Measurements from ENCODE around the gene ARMH3.

The ARMH3 gene

DNA sequence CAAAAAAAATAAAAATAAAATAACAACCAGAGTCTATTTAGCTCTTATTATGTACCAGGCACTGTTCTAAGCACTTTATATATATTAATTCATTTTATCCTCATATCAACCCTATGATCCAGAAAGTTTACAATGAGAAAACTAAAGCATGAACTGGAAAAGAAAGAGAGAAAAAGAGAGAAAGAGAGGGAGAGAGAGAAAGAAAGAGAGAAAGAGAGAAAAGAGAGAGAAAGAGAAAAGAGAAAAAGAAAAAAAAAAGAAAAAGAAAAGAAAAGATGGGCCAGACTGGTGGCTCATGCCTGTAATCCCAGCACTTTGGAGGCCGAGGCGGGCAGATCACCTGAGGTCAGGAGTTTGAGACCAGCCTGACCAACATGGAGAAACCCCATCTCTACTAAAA is 9.9 kb downstream of the ARMH3 start:
- H3F3A ChIP-seq (ENCODE audit: insufficient read depth, low read length): no peaks in the 10 kb centered on the region
- H4K20me1 ChIP-seq (ENCODE audit: insufficient read depth, low read length): no peaks in the 10 kb centered on the region; the same call in 1 of the 2 replicates
- H3K79me2 ChIP-seq (ENCODE audit: low read length): peaks cover 64% of the 10 kb centered on the region
- H2AFZ ChIP-seq (ENCODE audit: low read length): no peak overlapping the region
- H3K4me1 ChIP-seq (ENCODE audit: low read length): no peaks in the 10 kb centered on the region
- no peaks in the 10 kb centered on the region for H3K36me3 ChIP-seq (replicated peaks; ENCODE audit: insufficient read depth, low read length)
- DNase-seq: no peak
- no peak overlapping the region for H3K4me2 ChIP-seq (ENCODE audit: low read depth, low read length)
- H3K4me3 ChIP-seq (ENCODE audit: low read length): no peak overlapping the region
- no peaks in the 10 kb centered on the region for H3K27me3 ChIP-seq (replicated peaks; ENCODE audit: insufficient read depth, low read length)
- H3K9me3 ChIP-seq (replicated peaks; ENCODE audit: insufficient read depth, low read length): no peaks in the 10 kb centered on the region
- no peak for TF ChIP-seq EZH2phosphoT487 (IDR thresholded peaks at IDR 0.05; ENCODE audit: low read length)
- TF ChIP-seq EZH2 (optimal IDR thresholded peaks at IDR 0.05; ENCODE audit: low read depth, low read length): no peak
- TF ChIP-seq, protein P1, sequence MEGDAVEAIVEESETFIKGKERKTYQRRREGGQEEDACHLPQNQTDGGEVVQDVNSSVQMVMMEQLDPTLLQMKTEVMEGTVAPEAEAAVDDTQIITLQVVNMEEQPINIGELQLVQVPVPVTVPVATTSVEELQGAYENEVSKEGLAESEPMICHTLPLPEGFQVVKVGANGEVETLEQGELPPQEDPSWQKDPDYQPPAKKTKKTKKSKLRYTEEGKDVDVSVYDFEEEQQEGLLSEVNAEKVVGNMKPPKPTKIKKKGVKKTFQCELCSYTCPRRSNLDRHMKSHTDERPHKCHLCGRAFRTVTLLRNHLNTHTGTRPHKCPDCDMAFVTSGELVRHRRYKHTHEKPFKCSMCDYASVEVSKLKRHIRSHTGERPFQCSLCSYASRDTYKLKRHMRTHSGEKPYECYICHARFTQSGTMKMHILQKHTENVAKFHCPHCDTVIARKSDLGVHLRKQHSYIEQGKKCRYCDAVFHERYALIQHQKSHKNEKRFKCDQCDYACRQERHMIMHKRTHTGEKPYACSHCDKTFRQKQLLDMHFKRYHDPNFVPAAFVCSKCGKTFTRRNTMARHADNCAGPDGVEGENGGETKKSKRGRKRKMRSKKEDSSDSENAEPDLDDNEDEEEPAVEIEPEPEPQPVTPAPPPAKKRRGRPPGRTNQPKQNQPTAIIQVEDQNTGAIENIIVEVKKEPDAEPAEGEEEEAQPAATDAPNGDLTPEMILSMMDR (IDR thresholded peaks at IDR 0.05; ENCODE audit: low read length): no peak
- no peak overlapping the region for H3K9ac ChIP-seq (ENCODE audit: low read length)
- H3K27ac ChIP-seq (ENCODE audit: low read length): no peak overlapping the region
- H3K9me2 ChIP-seq (replicated peaks; ENCODE audit: insufficient read depth, low read length): no peaks in the 10 kb centered on the region

DNA sequence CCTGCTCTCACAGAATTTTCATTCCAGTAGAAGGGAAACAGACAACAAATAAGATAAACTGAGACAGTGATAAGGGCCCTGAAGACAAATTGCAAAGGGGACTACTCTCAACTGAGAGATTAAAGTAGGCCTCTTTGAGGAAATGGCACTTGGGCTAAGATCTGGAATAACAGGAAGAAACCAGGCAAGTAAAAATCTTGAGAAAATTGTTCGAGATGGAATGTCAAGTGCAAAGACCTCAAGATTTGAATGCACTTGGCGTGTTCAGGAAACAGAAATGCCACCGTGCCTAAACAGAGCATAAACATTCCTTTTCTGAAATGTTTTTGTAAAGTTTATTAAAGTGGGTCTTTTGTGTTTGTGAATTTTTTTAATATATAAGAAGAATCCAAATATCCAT is 10.7 kb downstream of the ARMH3 start:
- Histone ChIP-seq H3K9me3 (replicated peaks; ENCODE audit: insufficient read depth, low read length) (no peaks in the 10 kb centered on the region), H4K20me1 (ENCODE audit: insufficient read depth, low read length) (no peaks in the 10 kb centered on the region; the same call in 1 of the 2 replicates), H3K27me3 (replicated peaks; ENCODE audit: insufficient read depth, low read length) (no peaks in the 10 kb centered on the region)

DNA sequence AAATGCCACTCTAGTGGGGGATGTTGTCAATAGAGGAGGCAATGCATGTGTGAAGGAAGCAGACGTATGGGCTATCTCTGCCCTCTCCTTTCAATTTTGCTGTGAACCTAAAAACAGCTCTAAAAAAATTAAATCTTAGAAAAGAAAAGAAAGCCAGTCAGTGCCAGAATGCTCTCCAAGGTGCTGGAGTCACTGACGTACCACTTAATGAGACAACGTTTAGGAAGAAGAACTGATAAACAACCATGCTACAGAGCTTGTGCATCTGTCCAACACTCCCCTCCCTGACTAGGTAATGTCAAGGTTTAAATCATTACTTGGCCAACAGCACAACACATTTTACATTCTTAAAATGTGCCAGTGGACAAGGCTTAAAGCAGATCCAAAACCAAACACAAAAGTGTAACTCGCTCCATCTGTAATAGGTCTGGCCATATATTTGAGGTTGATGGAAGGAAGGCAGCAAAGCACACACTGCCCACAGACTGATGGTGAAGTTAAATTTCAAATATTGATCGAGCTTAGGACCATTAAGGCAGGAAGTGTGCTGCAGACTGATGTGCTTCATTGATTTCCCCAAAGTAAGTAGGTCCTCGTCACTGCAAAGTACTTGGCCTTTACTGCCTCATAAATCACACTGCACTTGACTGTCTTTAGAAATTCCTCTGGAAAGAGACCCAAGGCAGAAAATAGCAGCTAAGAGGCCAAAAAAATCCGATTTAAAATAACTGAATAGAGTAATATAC is 15.5 kb downstream of the ARMH3 start:
- TF ChIP-seq EZH2phosphoT487 (IDR thresholded peaks at IDR 0.05; ENCODE audit: low read length) (no peak), EZH2 (optimal IDR thresholded peaks at IDR 0.05; ENCODE audit: low read depth, low read length) (no peak)
- TF ChIP-seq, protein P1 (IDR thresholded peaks at IDR 0.05; ENCODE audit: low read length): no peak
- Histone ChIP-seq H3K4me2 (ENCODE audit: low read depth, low read length) (no peak overlapping the region), H3K9me3 (replicated peaks; ENCODE audit: insufficient read depth, low read length) (no peaks in the 10 kb centered on the region), H3K9me2 (replicated peaks; ENCODE audit: insufficient read depth, low read length) (no peaks in the 10 kb centered on the region), H3K4me3 (ENCODE audit: low read length) (no peak overlapping the region), H3K4me1 (ENCODE audit: low read length) (no peaks in the 10 kb centered on the region), H3K79me2 (ENCODE audit: low read length) (peaks cover 34% of the 10 kb centered on the region), H2AFZ (ENCODE audit: low read length) (no peak overlapping the region), H4K20me1 (ENCODE audit: insufficient read depth, low read length) (no peaks in the 10 kb centered on the region; the same call in 1 of the 2 replicates), H3K27ac (ENCODE audit: low read length) (no peak overlapping the region), H3K36me3 (replicated peaks; ENCODE audit: insufficient read depth, low read length) (no peaks in the 10 kb centered on the region), H3K9ac (ENCODE audit: low read length) (no peak overlapping the region), H3K27me3 (replicated peaks; ENCODE audit: insufficient read depth, low read length) (no peaks in the 10 kb centered on the region), H3F3A (ENCODE audit: insufficient read depth, low read length) (no peaks in the 10 kb centered on the region)
- no peak for DNase-seq

More for the DNA sequence above, 10.7 kb downstream of the ARMH3 start:
- H3K4me1 ChIP-seq (ENCODE audit: low read length): no peaks in the 10 kb centered on the region
- TF ChIP-seq, protein P1 (IDR thresholded peaks at IDR 0.05; ENCODE audit: low read length): no peak
- TF ChIP-seq EZH2 (optimal IDR thresholded peaks at IDR 0.05; ENCODE audit: low read depth, low read length) (no peak), EZH2phosphoT487 (IDR thresholded peaks at IDR 0.05; ENCODE audit: low read length) (no peak)
- no peaks in the 10 kb centered on the region for H3K36me3 ChIP-seq (replicated peaks; ENCODE audit: insufficient read depth, low read length)
- no peak for DNase-seq
- H2AFZ ChIP-seq (ENCODE audit: low read length): no peak overlapping the region
- no peak overlapping the region for H3K27ac ChIP-seq (ENCODE audit: low read length)
- H3K4me3 ChIP-seq (ENCODE audit: low read length): no peak overlapping the region
- H3K4me2 ChIP-seq (ENCODE audit: low read depth, low read length): no peak overlapping the region
- no peaks in the 10 kb centered on the region for H3K9me2 ChIP-seq (replicated peaks; ENCODE audit: insufficient read depth, low read length)
- no peaks in the 10 kb centered on the region for H3F3A ChIP-seq (ENCODE audit: insufficient read depth, low read length)
- peaks cover 62% of the 10 kb centered on the region for H3K79me2 ChIP-seq (ENCODE audit: low read length)
- no peak overlapping the region for H3K9ac ChIP-seq (ENCODE audit: low read length)
